GM12892 (cell line): ENCODE measurements around the gene PLEKHN1.

ENCODE experiments used
- POLR2AphosphoS5 ChIP-seq: IDR thresholded peaks from 2 replicates; pipeline ENCODE4 v1.6.1; 2011; ENCODE audit warnings: low read depth, low read length, control low read depth
- TAF1 ChIP-seq: IDR thresholded peaks from 2 replicates; pipeline ENCODE4 v1.6.1; 2011; ENCODE audit warnings: low read depth, mild to moderate bottlenecking, control low read depth, low read length, borderline replicate concordance

DNA sequence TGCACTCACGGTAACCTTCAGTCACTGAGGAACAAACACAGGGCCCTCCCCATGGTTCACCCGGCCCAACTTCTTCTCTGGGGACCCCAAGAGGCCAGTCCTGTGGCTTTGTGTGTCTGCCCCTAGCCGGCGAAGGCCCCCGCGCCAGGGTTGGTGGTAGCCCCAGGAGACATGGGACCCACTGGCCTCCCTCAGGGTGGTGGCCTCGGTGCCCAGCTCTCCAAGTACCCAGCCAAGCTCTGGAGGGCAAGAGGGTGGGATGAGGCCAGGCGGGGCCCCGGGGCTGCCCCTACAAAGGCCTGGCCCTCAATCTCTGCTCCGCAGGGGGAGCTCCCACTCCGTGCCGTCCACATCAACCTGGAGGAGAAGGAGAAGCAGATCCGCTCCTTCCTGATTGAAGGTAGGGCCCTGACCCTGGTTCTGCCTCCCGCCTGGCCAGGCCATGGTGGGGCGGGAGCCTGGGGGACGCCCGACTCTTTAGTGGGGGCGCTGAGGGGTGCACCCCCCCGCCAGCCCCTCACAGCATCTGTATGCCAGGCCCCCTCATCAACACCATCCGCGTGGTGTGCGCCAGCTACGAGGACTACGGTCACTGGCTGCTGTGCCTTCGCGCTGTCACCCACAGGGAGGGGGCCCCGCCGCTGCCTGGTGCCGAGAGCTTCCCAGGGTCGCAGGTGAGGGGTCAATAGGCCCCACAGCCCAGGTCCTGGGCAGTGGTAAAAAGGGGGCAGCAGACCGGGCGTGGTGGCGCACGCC is 5.6 kb downstream of the PLEKHN1 start:
- no peak for TF ChIP-seq POLR2AphosphoS5
- no peak for TF ChIP-seq TAF1
